HG02981 (cell line): ENCODE measurements around the gene ATAD3B.
"Not testable (repeated sequence)": the region's sequence is repeated elsewhere in the genome, so short reads cannot be mapped to it uniquely, and the experiment has no call there.

ENCODE experiments used
- ATAC-seq: cut with Tn5 transposase; IDR thresholded peaks from one replicate; pipeline ENCODE4 v1.9.1; 2021; ENCODE audit warnings: mild to moderate bottlenecking, moderate library complexity; ENCODE audit not compliant: unreplicated experiment

Gene ATAD3B

DNA sequence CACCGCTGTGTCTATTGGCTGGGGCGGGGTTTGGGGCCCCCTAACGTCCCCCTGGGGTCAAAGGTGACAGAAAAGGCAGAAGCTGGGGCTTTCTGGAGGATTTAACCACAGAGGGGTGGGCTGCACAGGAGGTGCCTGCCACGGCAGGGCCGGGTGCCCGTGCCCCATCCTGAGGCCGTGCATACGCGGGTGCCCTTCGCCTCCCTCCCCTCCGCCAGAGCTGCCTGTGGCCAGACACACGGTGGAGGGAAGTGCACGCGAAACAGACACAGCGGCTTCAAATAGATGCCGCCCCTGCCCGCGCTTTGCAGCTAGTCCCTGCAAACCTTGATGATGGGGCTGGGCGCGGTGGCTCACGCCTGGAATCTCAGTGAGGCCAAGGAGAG is 37.9 kb downstream of the ATAD3B start:
- ATAC-seq: not testable (repeated sequence)

DNA sequence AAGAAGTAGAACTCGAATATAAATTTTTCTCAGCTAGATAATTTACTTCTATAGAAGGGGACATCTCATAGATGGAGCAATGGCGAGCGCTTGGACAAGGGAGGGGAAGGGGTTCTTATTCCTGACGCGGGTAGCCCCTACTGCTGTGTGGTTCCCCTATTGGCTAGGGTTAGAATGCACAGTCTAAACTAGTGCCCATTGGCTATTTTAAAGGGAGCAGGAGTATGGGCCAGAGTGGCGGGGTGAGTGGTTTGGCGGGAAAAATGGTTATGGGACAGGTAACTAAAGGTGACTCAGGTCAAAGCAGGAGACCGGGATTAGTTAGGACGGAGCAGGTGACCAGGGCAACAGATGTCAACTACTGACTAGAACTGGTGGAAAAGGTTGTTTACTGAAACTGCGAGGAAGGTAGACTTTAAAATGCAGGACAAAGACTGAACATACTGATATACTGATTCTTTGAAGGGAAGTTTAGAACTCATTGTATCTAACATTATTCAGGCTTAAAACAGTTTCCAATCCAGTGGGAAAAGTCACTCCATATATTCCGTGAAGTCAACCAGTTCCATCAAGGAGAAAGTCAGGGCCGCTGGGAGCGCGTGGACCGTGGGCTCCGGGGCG is 39.5 kb downstream of the ATAD3B start:
- no peak for ATAC-seq

DNA sequence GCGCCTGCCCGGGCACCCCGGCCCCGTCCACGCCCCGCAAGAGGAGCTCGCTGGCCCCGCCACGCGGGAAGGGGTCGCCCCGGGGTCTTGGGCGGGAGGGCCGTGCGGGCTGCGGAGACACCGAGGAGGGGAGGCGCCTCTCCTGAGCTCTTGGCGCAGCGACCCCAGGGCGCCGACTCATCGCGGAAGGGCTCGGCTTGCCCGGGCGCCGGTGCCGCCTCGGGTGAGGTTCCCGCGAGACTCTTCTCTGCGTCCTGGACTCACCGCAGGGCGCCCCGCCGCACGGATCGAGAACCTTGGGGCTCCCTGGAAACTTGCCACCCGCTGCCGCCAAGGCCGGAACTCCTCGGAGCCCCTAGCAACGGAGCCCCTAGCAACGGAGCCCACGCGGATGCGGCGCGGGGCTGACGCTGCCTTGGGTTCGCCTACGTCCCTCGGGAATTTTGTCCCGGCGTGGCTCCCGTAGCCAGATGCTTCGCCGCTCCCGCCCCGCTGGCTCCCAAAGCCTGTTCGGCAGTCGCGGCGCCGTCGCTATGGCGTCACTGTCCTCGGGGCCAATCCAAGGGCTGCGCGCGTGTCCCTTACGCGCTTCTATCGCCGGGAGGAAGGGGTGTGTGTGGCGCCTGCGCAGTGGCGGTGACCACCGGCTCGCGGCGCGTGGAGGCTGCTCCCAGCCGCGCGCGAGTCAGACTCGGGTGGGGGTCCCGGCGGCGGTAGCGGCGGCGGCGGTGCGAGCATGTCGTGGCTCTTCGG is 40.1 kb downstream of the ATAD3B start, which contains the start of gene ATAD3A:
ATAD3A (plus strand) TSS at position 630 of the 753 bp plus-strand sequence; CDS start at position 737, 107 bp downstream.
- ATAC-seq: peak; percentile 85

DNA sequence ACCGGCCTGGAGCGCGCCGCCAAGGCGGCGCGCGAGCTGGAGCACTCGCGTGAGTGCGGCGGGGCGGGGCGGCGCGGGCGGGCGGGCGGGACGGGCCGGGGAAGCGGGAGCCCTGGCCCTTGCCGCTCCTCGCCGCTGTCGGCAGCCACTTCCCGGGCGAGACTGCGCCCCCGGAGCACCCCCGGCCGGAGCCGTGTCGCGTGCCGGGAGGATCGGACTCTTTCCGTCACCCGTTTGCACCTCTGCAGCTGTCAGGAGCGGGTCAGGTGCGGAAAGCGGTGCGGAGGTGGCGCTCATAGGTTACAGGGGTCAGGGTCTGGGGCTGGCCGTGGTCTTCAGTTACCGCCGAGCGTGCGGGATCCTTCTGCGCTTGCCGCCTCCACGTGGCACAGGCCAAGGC is 40.9 kb downstream of the ATAD3B start:
- ATAC-seq: peak; percentile 5

DNA sequence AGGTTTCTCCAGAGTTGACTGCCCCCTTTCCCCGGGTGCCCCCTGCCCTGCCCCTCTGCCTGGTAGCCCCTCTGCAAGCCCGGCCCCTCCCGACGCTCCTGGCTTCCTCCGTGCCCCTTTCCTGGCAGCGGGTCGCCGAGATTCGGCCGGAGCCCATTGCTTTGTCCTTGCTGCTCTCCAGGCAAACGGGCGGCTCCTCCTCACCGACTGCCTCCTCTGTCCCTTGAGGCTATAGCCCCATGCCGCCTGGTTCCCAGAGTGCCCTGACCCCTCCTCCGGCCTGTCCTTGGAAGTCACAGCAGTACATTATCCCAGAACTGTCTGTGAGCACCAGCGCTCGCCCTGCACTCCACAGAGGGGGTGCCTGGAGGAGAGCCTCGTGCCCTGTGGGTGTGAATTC is 42.1 kb downstream of the ATAD3B start:
- not testable (repeated sequence) for ATAC-seq

DNA sequence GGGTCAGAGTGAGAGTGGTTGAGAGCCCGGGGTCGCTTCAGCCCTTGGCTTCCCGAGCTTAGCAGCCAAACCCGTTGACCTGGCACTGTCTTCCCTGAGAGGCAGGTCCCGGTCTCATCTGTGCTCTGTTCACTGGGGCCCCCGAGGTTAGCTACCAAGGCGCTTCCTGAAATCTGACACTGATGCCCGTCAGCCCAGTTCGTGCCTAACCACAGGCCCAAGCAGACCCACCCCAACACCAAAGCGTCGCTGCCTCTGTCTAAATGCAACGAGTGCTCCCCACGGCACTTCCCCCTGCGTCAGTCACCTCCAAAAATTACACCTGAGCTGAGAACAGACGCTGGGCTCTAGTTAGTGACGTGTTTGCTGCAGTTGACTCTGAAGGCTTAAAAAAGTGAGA is 42.8 kb downstream of the ATAD3B start:
- not testable (repeated sequence) for ATAC-seq

DNA sequence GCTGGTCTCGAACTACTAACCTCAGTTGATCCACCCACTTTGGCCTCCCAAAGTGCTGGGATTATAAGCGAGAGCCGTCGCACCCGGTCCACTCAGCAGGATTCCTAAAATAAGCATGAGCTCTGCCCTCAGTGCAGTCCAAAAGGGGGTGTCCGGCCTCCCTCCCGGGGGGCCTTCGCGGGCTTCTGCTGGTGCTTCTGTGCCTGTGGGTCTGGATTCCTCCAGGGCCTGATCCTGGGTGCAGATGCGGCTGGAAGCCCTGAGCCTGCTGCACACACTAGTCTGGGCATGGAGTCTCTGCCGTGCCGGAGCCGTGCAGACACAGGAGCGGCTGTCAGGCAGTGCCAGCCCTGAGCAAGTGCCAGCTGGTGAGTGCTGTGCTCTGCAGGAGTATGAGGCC is 45.4 kb downstream of the ATAD3B start:
- not testable (repeated sequence) for ATAC-seq

DNA sequence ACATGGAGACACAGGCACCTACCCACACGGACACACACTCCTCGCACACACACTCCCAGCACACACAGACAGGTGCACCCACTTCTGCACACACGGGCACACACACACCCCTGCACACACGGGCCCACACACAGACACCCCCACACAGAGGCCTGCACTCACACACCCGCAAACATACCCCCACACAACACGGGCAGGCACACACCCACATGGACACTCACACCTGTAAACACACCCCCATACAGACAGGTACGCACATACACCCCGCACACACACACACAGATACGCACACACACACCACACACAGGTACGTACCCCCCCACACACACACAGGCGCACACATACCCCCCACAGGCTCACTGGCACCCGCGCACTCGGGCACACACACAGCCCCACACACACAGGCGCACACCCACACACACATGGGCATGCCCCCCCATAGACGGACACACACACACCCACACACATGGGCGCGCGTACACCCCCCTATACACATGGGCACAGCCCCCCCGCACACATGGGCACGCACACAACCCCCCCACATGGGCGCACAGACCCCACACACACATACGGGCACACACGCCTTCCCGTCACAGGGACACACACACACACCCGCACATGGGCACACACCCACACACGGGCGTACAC is 46.5 kb downstream of the ATAD3B start:
- ATAC-seq: no peak

DNA sequence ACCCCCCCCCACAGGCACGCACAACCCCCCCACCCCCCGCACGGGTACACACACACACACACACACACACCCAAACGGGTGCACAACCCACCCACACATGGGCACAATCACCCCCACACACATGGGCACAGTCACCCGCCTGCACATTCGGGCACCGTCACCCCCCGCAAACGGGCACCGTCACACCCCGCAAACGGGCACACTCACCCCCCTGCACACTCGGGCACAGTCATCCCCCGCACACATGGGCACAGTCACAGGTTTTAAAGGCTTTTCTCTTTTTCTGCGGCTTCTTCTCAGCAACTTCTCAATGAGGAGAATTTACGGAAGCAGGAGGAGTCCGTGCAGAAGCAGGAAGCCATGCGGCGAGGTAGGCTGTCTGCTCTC is 47.0 kb downstream of the ATAD3B start:
- ATAC-seq: not testable (repeated sequence)

DNA sequence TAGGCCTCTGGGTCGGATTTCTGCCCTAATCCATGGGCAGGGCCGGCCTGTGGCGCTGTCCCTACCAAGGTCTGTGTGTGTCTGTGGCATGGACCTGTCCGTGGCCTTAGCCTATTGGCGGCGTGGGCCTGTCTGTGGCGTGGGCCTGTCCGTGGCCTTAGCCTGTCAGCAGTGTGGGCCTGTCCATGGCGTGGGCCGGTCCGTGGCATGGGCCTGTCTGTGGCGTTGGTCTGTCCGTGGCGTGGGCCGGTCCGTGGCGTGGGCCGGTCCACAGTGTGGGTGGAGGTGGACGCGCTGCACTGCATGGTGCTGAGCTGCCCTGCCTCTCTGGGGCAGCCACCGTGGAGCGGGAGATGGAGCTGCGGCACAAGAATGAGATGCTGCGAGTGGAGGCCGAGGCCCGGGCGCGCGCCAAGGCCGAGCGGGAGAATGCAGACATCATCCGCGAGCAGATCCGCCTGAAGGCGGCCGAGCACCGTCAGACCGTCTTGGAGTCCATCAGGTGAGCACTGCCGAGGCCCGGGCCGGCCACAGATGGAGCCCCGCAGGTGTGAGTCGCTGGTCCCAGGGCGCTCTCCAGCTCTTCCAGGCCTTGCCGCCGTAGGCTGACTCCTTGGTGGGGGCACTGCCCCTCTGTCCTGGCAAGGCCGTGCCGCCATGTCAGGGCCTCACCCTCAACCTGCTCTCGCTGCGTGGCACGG is 48.4 kb downstream of the ATAD3B start:
- ATAC-seq: not testable (repeated sequence)

DNA sequence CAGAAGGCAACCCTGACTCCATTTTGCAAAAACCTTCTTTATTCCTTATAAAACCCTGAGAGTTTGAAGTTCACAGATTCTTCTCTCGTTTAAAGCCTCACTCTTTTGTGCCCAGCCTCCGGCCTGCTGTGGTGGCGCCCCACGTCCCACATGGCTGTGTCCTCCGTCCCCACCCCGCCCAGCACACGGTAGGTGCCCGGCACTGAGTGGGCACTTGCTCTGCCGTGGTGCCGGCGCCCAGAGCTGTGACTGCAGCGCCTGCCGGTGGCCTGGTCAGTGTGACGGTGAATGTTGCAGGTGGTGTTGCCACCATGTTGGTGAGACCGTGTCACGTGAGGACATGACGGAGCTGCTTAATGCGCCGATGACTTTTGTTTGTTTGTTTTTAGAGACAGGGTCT is 49.8 kb downstream of the ATAD3B start:
- no peak for ATAC-seq

DNA sequence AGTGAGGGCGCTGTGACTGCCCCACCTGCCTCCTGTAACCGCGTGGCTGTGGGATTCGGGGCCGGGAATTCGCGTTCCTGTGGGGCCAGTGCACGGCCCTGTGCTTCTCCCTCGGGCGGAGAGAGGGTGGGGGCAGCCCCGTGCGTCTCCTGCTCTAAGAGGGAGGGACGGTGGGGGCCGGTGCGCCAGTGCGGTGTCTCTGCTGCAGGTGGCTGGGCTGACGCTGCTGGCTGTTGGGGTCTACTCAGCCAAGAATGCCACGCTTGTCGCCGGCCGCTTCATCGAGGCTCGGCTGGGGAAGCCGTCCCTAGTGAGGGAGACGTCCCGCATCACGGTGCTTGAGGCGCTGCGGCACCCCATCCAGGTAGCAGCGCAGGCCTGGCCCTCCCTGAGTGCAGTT is 51.0 kb downstream of the ATAD3B start:
- ATAC-seq: not testable (repeated sequence)

DNA sequence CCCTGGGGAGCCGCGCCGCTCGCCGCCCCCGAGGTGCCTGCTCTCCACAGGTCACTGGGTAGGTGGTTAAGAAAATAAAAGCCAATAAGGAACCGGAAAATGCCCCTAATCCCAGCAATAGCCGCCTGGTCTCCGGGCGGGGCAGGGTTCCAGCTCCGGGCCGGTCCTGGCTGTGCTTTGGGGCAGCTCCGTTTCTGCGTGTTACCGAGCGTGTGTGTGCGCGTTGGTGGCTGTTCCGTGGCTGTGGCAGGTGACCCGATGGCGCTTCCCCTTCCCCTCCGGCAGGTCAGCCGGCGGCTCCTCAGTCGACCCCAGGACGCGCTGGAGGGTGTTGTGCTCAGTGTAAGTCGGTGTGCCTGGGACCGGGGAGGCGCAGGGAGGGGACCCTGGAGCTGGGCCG is 51.7 kb downstream of the ATAD3B start:
- not testable (repeated sequence) for ATAC-seq

DNA sequence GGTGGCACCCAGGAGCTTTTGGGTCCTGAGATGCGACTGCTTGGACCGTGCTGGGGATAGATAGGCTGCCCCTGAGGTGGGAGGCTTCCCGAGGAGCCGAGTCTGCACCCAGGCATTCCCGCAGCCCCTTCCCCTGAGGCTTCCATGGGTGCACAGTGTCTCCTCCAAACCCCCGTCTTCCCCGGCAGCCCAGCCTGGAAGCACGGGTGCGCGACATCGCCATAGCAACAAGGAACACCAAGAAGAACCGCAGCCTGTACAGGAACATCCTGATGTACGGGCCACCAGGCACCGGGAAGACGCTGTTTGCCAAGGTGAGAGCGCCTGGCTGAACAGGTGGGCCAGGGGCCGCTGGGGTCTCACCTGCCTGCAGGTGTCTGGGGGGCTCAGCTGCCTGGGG is 52.1 kb downstream of the ATAD3B start:
- ATAC-seq: not testable (repeated sequence)

DNA sequence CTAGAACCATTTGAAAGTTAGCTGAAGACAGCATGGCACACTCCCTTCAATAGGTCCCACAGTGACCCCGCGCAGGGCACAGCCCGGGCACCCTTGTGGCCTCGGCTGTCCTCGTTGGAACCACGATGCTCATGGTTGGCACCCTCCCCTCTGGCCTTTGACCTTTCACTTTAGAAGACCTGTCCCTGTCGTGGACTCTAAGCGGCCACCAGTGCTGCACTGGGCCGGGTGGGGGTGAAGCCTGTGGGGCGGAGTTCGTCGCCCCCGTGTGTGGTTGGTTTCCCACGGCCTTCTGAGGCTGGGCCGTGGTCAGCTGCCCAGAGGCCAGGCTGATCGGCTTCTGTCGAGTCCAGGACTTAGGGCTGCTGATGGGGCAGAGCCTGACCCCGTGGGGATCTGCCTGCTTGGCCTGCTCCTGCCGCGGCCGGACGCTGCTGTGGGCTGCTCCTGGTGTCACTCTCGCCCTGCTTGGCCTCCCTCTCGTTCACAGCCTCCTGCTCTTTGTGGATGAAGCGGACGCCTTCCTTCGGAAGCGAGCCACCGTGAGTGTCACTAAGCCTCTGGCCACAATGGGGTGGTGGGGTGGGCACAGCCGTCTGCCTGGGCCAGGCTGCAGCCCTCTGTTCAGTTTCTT is 53.3 kb downstream of the ATAD3B start:
- ATAC-seq: not testable (repeated sequence)

DNA sequence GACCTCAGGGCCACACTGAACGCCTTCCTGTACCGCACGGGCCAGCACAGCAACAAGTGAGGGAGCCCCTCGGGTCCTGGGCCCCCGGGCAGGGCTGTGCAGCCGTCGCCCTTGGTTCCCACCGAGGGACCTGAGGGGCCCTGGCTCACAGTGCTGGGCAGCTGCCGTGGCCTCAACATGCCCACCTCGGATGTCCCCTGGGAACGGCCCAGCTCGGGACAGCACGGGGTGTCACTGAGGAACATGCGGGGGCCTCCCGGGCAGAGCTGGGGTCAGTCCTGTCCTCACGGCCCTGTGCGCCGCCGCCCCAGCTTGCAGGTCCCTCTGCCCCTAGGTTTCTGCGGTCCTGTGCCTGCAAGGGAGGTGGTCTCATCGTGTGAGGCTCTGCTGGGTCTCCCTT is 54.9 kb downstream of the ATAD3B start:
- not testable (repeated sequence) for ATAC-seq

DNA sequence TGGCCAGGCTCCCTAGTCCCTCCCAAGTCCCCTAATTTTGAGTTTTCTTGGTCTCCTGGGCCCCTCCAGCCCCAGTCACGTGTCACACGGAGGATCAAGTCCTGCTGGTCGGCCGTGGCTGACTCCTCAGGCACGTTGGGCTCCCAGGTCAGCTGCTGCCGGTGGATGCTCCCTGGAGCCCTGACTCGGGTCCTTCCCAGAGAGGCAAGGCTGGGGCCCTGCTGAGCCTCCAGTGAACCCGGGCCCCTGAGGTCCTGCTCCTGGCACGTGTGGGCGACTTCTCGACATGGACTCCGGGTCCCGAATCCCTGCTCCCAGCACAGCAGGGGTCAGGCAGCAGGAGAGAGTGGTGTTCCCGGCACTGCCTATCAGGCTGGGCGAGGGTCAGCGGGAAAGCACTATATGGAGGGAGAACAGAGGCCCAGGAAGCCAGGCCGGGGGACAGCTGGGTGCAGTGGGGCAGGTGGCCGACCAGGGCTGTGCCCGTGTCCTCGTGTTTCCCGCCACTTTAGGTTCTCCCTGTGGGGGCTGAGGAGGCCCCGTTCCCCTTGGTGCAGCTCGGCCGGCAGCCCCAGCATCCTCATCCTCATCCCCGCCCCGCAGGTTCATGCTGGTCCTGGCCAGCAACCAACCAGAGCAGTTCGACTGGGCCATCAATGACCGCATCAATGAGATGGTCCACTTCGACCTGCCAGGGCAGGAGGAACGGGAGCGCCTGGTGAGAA is 55.7 kb downstream of the ATAD3B start:
- no peak for ATAC-seq

DNA sequence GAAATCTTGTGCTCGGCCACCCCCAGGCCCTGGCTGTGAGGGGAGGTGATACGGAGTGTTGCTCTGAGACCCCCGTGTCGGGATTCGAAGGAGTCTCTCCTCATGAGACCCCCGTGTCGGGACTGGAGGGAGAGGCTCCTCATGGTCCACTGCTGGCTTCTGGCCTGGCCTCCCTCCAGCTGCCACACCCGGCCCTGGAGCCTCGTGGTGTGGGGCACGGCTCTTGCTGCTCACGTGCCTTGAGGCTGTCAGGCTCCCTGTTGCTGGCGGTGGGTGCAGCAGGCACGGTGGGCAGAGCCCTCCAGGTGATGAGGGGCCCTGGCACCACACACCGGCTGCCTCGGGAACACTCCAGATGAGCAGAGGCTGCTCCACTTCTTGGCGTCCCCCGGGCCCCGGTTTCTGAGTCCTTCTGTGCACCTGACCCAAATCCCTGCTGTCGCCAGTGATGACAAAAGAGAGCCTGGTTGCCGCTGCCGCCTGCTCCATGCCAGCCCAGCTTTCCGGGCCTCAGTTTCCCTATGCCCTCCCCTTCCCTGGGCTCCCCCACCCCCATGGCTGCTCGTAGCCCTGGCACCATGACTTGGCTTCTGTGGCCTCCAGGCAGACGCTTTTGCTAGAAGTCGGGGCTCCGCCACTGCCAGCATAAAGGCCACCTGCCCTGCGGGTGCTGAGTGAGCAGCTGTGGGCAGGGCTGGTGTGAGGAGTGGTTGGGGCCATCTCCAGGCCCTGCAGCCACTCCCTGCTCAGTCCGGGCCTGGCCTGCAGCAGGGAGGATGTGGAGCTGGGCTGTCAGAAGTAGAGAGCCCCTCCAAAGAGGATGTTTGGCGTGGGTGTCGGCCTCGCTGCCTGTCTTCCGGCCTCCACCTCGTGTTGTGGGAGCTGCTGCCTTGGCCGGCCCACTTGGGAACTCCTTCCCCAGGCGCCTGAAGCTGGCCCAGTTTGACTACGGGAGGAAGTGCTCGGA is 57.0 kb downstream of the ATAD3B start:
- ATAC-seq: no peak

DNA sequence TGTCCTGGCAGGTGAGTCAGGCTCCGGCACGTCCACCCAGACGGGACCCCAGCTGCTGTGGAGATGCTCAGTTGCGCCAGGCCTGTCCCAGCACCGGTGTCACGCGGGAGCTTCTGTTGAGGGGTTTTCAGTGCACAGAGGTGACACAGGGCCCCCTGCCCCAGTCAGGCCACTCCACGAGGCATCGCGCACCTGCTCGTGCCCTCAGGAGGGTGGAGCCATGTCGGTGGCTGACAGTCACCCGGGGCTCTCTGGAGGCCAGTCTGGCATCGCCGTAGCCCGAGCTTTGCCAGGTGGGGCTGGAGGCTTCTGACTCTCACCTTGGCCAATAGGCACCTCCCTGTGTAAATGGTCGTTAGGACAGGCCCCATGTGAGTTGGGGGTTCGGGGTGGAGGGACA is 57.8 kb downstream of the ATAD3B start:
- ATAC-seq: no peak
